Right atrium auricular region (tissue), 2 donors: ENCODE data around the gene STPG4. TPM values are rescaled to one million over a fixed set of nuclear protein-coding genes. Genes with fewer than 3 reads are reported as not detected.

Experiments
- DNase-seq: peaks from one replicate; pipeline ENCODE4 v3.0.0-alpha.2; 2019; ENCODE audit warnings: low spot score
- H3K27ac ChIP-seq, 2 donors: fragments of 200-600 bp; sonication (generic); 1 replicate in 1 of 2; 2 replicates in 1 of 2; pipeline ENCODE4 v1.5.1; 2016 to 2019
- H3K27me3 ChIP-seq, 2 donors: fragments of 200-600 bp; sonication (generic); one replicate each; pipeline versions ENCODE4 v1.5.1 to v1.6.0; 2017 to 2019
- H3K36me3 ChIP-seq: fragments of 200-600 bp; sonication (generic); one replicate; pipeline ENCODE4 v1.5.1; 2016
- H3K4me1 ChIP-seq, 2 donors: fragments of 200-600 bp; sonication (generic); one replicate each; pipeline versions ENCODE4 v1.5.1 to v1.6.0; 2017 to 2019
- H3K4me3 ChIP-seq, 2 donors: fragments of 200-600 bp; sonication (generic); 1 replicate in 1 of 2; 2 replicates in 1 of 2; pipeline ENCODE4 v1.5.1; 2017 to 2019; ENCODE audit warnings: mild to moderate bottlenecking in 1 of 2, moderate library complexity in 1 of 2
- H3K9me3 ChIP-seq, 2 donors: fragments of 200-600 bp; sonication (generic); one replicate each; pipeline ENCODE4 v1.5.1; 2019
- CTCF ChIP-seq, 2 donors: fragments of 200-600 bp; sonication (generic); IDR thresholded peaks; one replicate each; pipeline ENCODE4 v1.5.1; 2019; ENCODE audit warnings: antibody characterized with exemption in 2 of 2
- total RNA-seq, 2 donors: library from RNA; depleted of rRNA; stranded (reverse); fragments of >200 nt; gene quantifications; one replicate each; pipeline ENCODE4 v1.1.0, GENCODE V29; 2016

Gene STPG4
- total RNA-seq, 2 donors from 2014 or later = not detected

GRCh38 chr2:47064106-47064505, 91.0 kb downstream of the STPG4 start:
- peak overlapping the region in 1 of 2 donors; percentile 40 for H3K27ac ChIP-seq
- no peak for TF ChIP-seq CTCF (IDR thresholded peaks at IDR 0.05)
- DNase-seq = no peak
- H3K4me1 ChIP-seq = peaks cover 0 to 80% of the 10 kb centered on the region in 2 donors
- H3K36me3 ChIP-seq = peaks cover 5% of the 10 kb centered on the region
- H3K27me3 ChIP-seq = no peaks in the 10 kb centered on the region
- no peak overlapping the region for H3K4me3 ChIP-seq
- no peaks in the 10 kb centered on the region for H3K9me3 ChIP-seq

- no peak for DNase-seq
- peaks cover 5% of the 10 kb centered on the region for H3K36me3 ChIP-seq
- no peak for TF ChIP-seq CTCF (IDR thresholded peaks at IDR 0.05)
- H3K27me3 ChIP-seq = no peaks in the 10 kb centered on the region
- H3K27ac ChIP-seq = peak overlapping the region in 1 of 2 donors; percentile 40
- peaks cover 0 to 78% of the 10 kb centered on the region in 2 donors for H3K4me1 ChIP-seq
- H3K4me3 ChIP-seq = no peak overlapping the region
- no peaks in the 10 kb centered on the region for H3K9me3 ChIP-seq
Measured at GRCh38 chr2:47063538-47063930, 91.6 kb downstream of the STPG4 start.

GRCh38 chr2:47062681-47063537, 92.2 kb downstream of the STPG4 start:
- peaks cover 0 to 78% of the 10 kb centered on the region in 2 donors for H3K4me1 ChIP-seq
- peaks cover 5% of the 10 kb centered on the region for H3K36me3 ChIP-seq
- peak overlapping the region in 1 of 2 donors; percentile 55 for H3K27ac ChIP-seq
- no peaks in the 10 kb centered on the region for H3K27me3 ChIP-seq
- no peak for TF ChIP-seq CTCF (IDR thresholded peaks at IDR 0.05)
- H3K9me3 ChIP-seq = no peaks in the 10 kb centered on the region
- no peak overlapping the region for H3K4me3 ChIP-seq
- DNase-seq = no peak

- H3K4me3 ChIP-seq = no peak overlapping the region
- no peaks in the 10 kb centered on the region for H3K27me3 ChIP-seq
- H3K27ac ChIP-seq = peak overlapping the region in 1 of 2 donors; percentile 55
- peaks cover 5% of the 10 kb centered on the region for H3K36me3 ChIP-seq
- H3K4me1 ChIP-seq = peaks cover 0 to 78% of the 10 kb centered on the region in 2 donors
- TF ChIP-seq CTCF (IDR thresholded peaks at IDR 0.05) = no peak
- no peaks in the 10 kb centered on the region for H3K9me3 ChIP-seq
- DNase-seq = no peak
Measured at GRCh38 chr2:47061944-47062678, 93.0 kb downstream of the STPG4 start.

- H3K4me1 ChIP-seq = peaks cover 0 to 78% of the 10 kb centered on the region in 2 donors
- TF ChIP-seq CTCF (IDR thresholded peaks at IDR 0.05) = no peak
Measured at GRCh38 chr2:47060652-47061170, 94.4 kb downstream of the STPG4 start.

More at GRCh38 chr2:47060652-47061170, 94.4 kb downstream of the STPG4 start:
- Histone ChIP-seq H3K27me3 (no peaks in the 10 kb centered on the region), H3K4me3 (no peak overlapping the region), H3K36me3 (peaks cover 5% of the 10 kb centered on the region), H3K27ac (peak overlapping the region in 1 of 2 donors; percentile 12), H3K9me3 (no peaks in the 10 kb centered on the region)
- no peak for DNase-seq
